Measurements from ENCODE around the gene IVD. TPM values are rescaled to one million over a fixed set of nuclear protein-coding genes. Genes with fewer than 3 reads are reported as not detected.

IVD gene
- total and polyA plus RNA-seq, 2 of the 4 experiments (the other 2 are of a cell fraction) = 31.7 to 41.1 TPM

- no TSS peak for BruUV-seq (replicated peaks)
- WGBS, 2 experiments (ENCODE audit: extremely low coverage in 2 of 2, insufficient read length in 1 of 2) = 17% methylated on average over 61 of the region's 91 CpGs; no CpG with 5 or more reads in 1 of the 2 experiments
- in situ Hi-C loops (cut with MboI; ENCODE audit: low sequenced_read_pairs) = no loop called here
Measured at GRCh38 chr15:40367686-40368611, 37.6 kb upstream of the IVD start.

More at GRCh38 chr15:40367686-40368611, 37.6 kb upstream of the IVD start:
- H3K9ac ChIP-seq (ENCODE audit: low read depth, low read length) = no peak overlapping the region
- H3K4me1 ChIP-seq (ENCODE audit: control insufficient read depth, insufficient read depth, low read length) = peaks cover 2% of the 10 kb centered on the region
- peaks cover 5% of the 10 kb centered on the region; the same call in 1 of the 2 replicates for H3K27me3 ChIP-seq (ENCODE audit: control insufficient read depth, insufficient read depth, low read length)
- no peak overlapping the region; the same call in 1 of the 2 replicates for H3K27ac ChIP-seq (ENCODE audit: insufficient read depth, low read length)
- no peak overlapping the region for H3K18ac ChIP-seq (ENCODE audit: low read depth, low read length)
- no peak for TF ChIP-seq NFE2L2 (IDR thresholded peaks at IDR 0.05; ENCODE audit: low read depth, low read length)
- TF ChIP-seq ELK1 (IDR thresholded peaks at IDR 0.05; ENCODE audit: borderline replicate concordance, low read depth, low read length) = no peak
- peak; percentile 15; the same call in 1 of the 2 replicates for TF ChIP-seq BHLHE40 (IDR thresholded peaks at IDR 0.05; ENCODE audit: low read depth, low read length)
- TF ChIP-seq MXI1 (IDR thresholded peaks at IDR 0.05; ENCODE audit: borderline replicate concordance, low read depth, low read length) = no peak
- TF ChIP-seq FOS (IDR thresholded peaks at IDR 0.05; ENCODE audit: low read depth, low read length) = no peak
- peak; percentile 63 for TF ChIP-seq RAD21 (IDR thresholded peaks at IDR 0.05; ENCODE audit: low read length)
- no peak for TF ChIP-seq CHD1 (IDR thresholded peaks at IDR 0.05; ENCODE audit: low read depth, low read length)
- peak; percentile 95 for TF ChIP-seq CTCF (conservative IDR thresholded peaks at IDR 0.05; ENCODE audit: low read depth, low read length)
- peak; percentile 75 for TF ChIP-seq SMC3 (IDR thresholded peaks at IDR 0.05; ENCODE audit: low read depth, low read length)
- TF ChIP-seq MAZ (IDR thresholded peaks at IDR 0.05; ENCODE audit: borderline replicate concordance, low read depth, low read length) = peak; percentile 96
- H3K23ac ChIP-seq (ENCODE audit: low read depth, low read length) = no peak overlapping the region
- H3K14ac ChIP-seq (replicated peaks; ENCODE audit: low read depth, low read length) = 0 out of 2 replicates have a peak overlapping the region, but pooled peaks have one; percentile 78
- H4K8ac ChIP-seq (ENCODE audit: low read depth in 2 of 2, low read length in 2 of 2) = peak overlapping the region; percentile 86 to 97
- ChIA-PET POLR2A (ENCODE audit: unreplicated experiment) (no interaction called here), CTCF (interaction anchor here (0.6 to 1.6 kb wide), 5 partner anchors 10 to 510 kb away, joined by 3 to 6 read pairs (median 5); partner anchors contain the start of gene DISP2)
- H4K5ac ChIP-seq (ENCODE audit: low read depth, low read length) = peak overlapping the region; percentile 70; the same call in 1 of the 2 replicates
- peak overlapping the region; percentile 49 for H3K4me2 ChIP-seq (ENCODE audit: low read depth, low read length)
- no peak overlapping the region; the same call in 2 of the 3 replicates for H2BK15ac ChIP-seq (ENCODE audit: low read depth, low read length)
- peak overlapping the region; percentile 95 for H2BK120ac ChIP-seq (ENCODE audit: low read depth, low read length)
- H3K36me3 ChIP-seq (ENCODE audit: control insufficient read depth, insufficient read depth, low read length) = no peaks in the 10 kb centered on the region
- H4K91ac ChIP-seq (ENCODE audit: insufficient read depth, low read depth, low read length) = peak overlapping the region; percentile 70; the same call in 1 of the 2 replicates
- H3K9me1 ChIP-seq (ENCODE audit: insufficient read depth, low read length) = 0 out of 2 replicates have a peak, but pooled peaks cover 3% of the 10 kb centered on the region
- H2BK20ac ChIP-seq (ENCODE audit: low read depth, low read length) = peak overlapping the region; percentile 78
- H2AFZ ChIP-seq (replicated peaks; ENCODE audit: low read length, poor library complexity) = peak overlapping the region; percentile 98
- no peaks in the 10 kb centered on the region for H4K20me1 ChIP-seq (ENCODE audit: insufficient read depth, low read length)
- DNase-seq = peak; percentile 87
- H2AK5ac ChIP-seq (ENCODE audit: low read depth, low read length) = peak overlapping the region; percentile 43; the same call in 1 of the 2 replicates
- peak overlapping the region; percentile 73 for H2BK5ac ChIP-seq (ENCODE audit: low read depth, low read length, poor library complexity, severe bottlenecking)
- peak; percentile 95 for ATAC-seq (ENCODE audit: low read depth)
- no peaks in the 10 kb centered on the region for H3K79me1 ChIP-seq (ENCODE audit: low read depth in 1 of 2, low read length in 2 of 2)
- peak overlapping the region; percentile 3; the same call in 1 of the 2 replicates for H3K56ac ChIP-seq (ENCODE audit: extremely low read depth, insufficient read depth, low read length)
- intact Hi-C loops (cut with micrococcal nuclease) (loop anchor here (1.0 kb wide), 1 partner anchor 54 kb away; no protein-coding TSS in a partner anchor), dilution Hi-C loops (cut with HindIII; ENCODE audit: low sequenced_read_pairs, unreplicated experiment) (no loop called here)
- no peak overlapping the region for H3K4me3 ChIP-seq (ENCODE audit: insufficient read depth, low read depth, low read length)
- H3K9me3 ChIP-seq (ENCODE audit: control insufficient read depth, insufficient read depth, low read length) = no peaks in the 10 kb centered on the region
- H3K4ac ChIP-seq (ENCODE audit: low read depth, low read length) = peak overlapping the region; percentile 95
- H2AK9ac ChIP-seq (replicated peaks; ENCODE audit: low read depth, low read length, poor library complexity) = peak overlapping the region; percentile 77

All from IMR-90 (cell line).